IMR-90 (cell line): Measurements from ENCODE around the gene POU2F1. TPM values are rescaled to one million over a fixed set of nuclear protein-coding genes. Genes with fewer than 3 reads are reported as not detected.

Experiments used
- ATAC-seq: fragments of 200-7000 bp; cut with Tn5 transposase; 2 replicates; pipeline ENCODE4 v1.9.1; 2020; ENCODE audit warnings: low read depth, mild to moderate bottlenecking, moderate library complexity
- BruUV-seq: library from RNA; stranded (reverse); fragments of 400-500 nt; replicated peaks from 2 replicates; lab custom pipeline; 2021; lab: Mats Ljungman, UMichigan
- CTCF ChIA-PET: fragments of 300-600 bp; formaldehyde crosslinking; extraction: SDS; loops from one replicate; lab custom pipeline; 2021; ENCODE audit warnings: antibody characterized with exemption; lab: Yijun Ruan, JAX
- POLR2A ChIA-PET: fragments of 300-600 bp; sonication (Branson Sonifier 250); formaldehyde crosslinking; loops from one replicate; lab custom pipeline; 2022; ENCODE audit warnings: antibody characterized with exemption; ENCODE audit not compliant: unreplicated experiment; lab: Charles Lee
- DNase-seq: peaks from one replicate; pipeline ENCODE4 v3.0.0; 2013
- H2AFZ ChIP-seq: replicated peaks from 2 replicates; pipeline ENCODE3; 2013; ENCODE audit warnings: low read length, mild to moderate bottlenecking; ENCODE audit not compliant: poor library complexity
- H2AK5ac ChIP-seq: 2 replicates; pipeline ENCODE4 v1.6.1; 2013; ENCODE audit warnings: low read depth, low read length, inconsistent platforms
- H2AK9ac ChIP-seq: replicated peaks from 2 replicates; pipeline ENCODE3; 2013; ENCODE audit warnings: mild to moderate bottlenecking, low read depth, low read length, moderate library complexity; ENCODE audit not compliant: poor library complexity
- H2BK120ac ChIP-seq: 2 replicates; pipeline ENCODE4 v1.6.1; 2013; ENCODE audit warnings: low read depth, low read length, inconsistent platforms
- H2BK15ac ChIP-seq: 3 replicates; pipeline ENCODE4 v1.6.1; 2013; ENCODE audit warnings: low read depth, low read length, inconsistent platforms
- H2BK20ac ChIP-seq: 2 replicates; pipeline ENCODE4 v1.6.1; 2013; ENCODE audit warnings: low read depth, mild to moderate bottlenecking, inconsistent platforms, low read length, moderate library complexity
- H2BK5ac ChIP-seq: 2 replicates; pipeline ENCODE4 v1.6.1; 2013; ENCODE audit warnings: mild to moderate bottlenecking, low read depth, low read length, inconsistent platforms; ENCODE audit not compliant: poor library complexity, severe bottlenecking
- H3K14ac ChIP-seq: replicated peaks from 2 replicates; pipeline ENCODE4 v1.6.1; 2013; ENCODE audit warnings: low read depth, low read length, inconsistent platforms
- H3K18ac ChIP-seq: 2 replicates; pipeline ENCODE4 v1.6.1; 2013; ENCODE audit warnings: low read depth, low read length, control low read depth
- H3K23ac ChIP-seq: 2 replicates; pipeline ENCODE4 v1.6.1; 2013; ENCODE audit warnings: low read depth, low read length, inconsistent platforms
- H3K27ac ChIP-seq: 2 replicates; pipeline ENCODE4 v1.5.1; 2013; ENCODE audit warnings: mild to moderate bottlenecking, control low read depth, low read length; ENCODE audit not compliant: insufficient read depth
- H3K27me3 ChIP-seq: 2 replicates; pipeline ENCODE4 v1.6.1; 2013; ENCODE audit warnings: low read length; ENCODE audit not compliant: control insufficient read depth, insufficient read depth
- H3K36me3 ChIP-seq: 2 replicates; pipeline ENCODE4 v1.6.1; 2013; ENCODE audit warnings: low read length, mixed read lengths; ENCODE audit not compliant: control insufficient read depth, insufficient read depth
- H3K4ac ChIP-seq: 2 replicates; pipeline ENCODE4 v1.6.1; 2013; ENCODE audit warnings: low read depth, low read length, inconsistent platforms
- H3K4me1 ChIP-seq: 2 replicates; pipeline ENCODE4 v1.6.1; 2013; ENCODE audit warnings: low read length, mixed read lengths; ENCODE audit not compliant: control insufficient read depth, insufficient read depth
- H3K4me2 ChIP-seq: 2 replicates; pipeline ENCODE4 v1.6.1; 2013; ENCODE audit warnings: low read depth, mild to moderate bottlenecking, control low read depth, low read length, moderate library complexity
- H3K4me3 ChIP-seq: 2 replicates; pipeline ENCODE4 v1.5.1; 2013; ENCODE audit warnings: low read depth, mild to moderate bottlenecking, control low read depth, low read length, moderate library complexity; ENCODE audit not compliant: insufficient read depth
- H3K56ac ChIP-seq: 2 replicates; pipeline ENCODE4 v1.6.1; 2013; ENCODE audit warnings: low read length, inconsistent platforms; ENCODE audit not compliant: insufficient read depth; ENCODE audit errors: extremely low read depth
- H3K79me1 ChIP-seq, 2 experiments: 2 replicates each; pipeline ENCODE4 v1.6.1; 2013; ENCODE audit warnings: low read length in 2 of 2, inconsistent platforms in 1 of 2, low read depth in 1 of 2
- H3K9ac ChIP-seq: 2 replicates; pipeline ENCODE4 v1.6.1; 2013; ENCODE audit warnings: low read depth, low read length, control low read depth
- H3K9me1 ChIP-seq: 2 replicates; pipeline ENCODE4 v1.6.1; 2013; ENCODE audit warnings: low read length, inconsistent platforms; ENCODE audit not compliant: insufficient read depth
- H3K9me3 ChIP-seq: 2 replicates; pipeline ENCODE4 v1.6.1; 2013; ENCODE audit warnings: low read length; ENCODE audit not compliant: control insufficient read depth, insufficient read depth
- H4K20me1 ChIP-seq: 2 replicates; pipeline ENCODE4 v1.6.1; 2013; ENCODE audit warnings: low read length, inconsistent platforms; ENCODE audit not compliant: insufficient read depth
- H4K5ac ChIP-seq: 2 replicates; pipeline ENCODE4 v1.6.1; 2013; ENCODE audit warnings: mild to moderate bottlenecking, low read depth, low read length, control low read depth
- H4K8ac ChIP-seq, 2 experiments: 2 replicates each; pipeline ENCODE4 v1.6.1; 2013; ENCODE audit warnings: low read depth in 2 of 2, low read length in 2 of 2, control low read depth in 1 of 2, inconsistent platforms in 1 of 2
- H4K91ac ChIP-seq: 2 replicates; pipeline ENCODE4 v1.6.1; 2013; ENCODE audit warnings: low read depth, low read length, inconsistent platforms; ENCODE audit not compliant: insufficient read depth
- BHLHE40 ChIP-seq: fragments of 150-350 bp; IDR thresholded peaks from 2 replicates; pipeline ENCODE4 v1.6.1; 2016; ENCODE audit warnings: mild to moderate bottlenecking, low read depth, low read length
- CEBPB ChIP-seq: IDR thresholded peaks from 2 replicates; pipeline ENCODE4 v1.6.1; 2012; ENCODE audit warnings: low read depth, low read length, improper control_type of control experiment
- CHD1 ChIP-seq: IDR thresholded peaks from 2 replicates; pipeline ENCODE4 v1.6.1; 2012; ENCODE audit warnings: low read depth, low read length, improper control_type of control experiment
- FOS ChIP-seq: fragments of 150-350 bp; IDR thresholded peaks from 2 replicates; pipeline ENCODE4 v1.6.1; 2016; ENCODE audit warnings: low read depth, low read length
- MAFK ChIP-seq: IDR thresholded peaks from 2 replicates; pipeline ENCODE4 v1.6.1; 2012; ENCODE audit warnings: low read depth, low read length, improper control_type of control experiment
- MAZ ChIP-seq: IDR thresholded peaks from 2 replicates; pipeline ENCODE4 v1.6.1; 2012; ENCODE audit warnings: low read depth, mild to moderate bottlenecking, low read length, improper control_type of control experiment, moderate library complexity, borderline replicate concordance
- MXI1 ChIP-seq: IDR thresholded peaks from 2 replicates; pipeline ENCODE4 v1.6.1; 2012; ENCODE audit warnings: low read depth, mild to moderate bottlenecking, low read length, moderate library complexity, borderline replicate concordance
- NFE2L2 ChIP-seq: fragments of 150-350 bp; IDR thresholded peaks from 2 replicates; pipeline ENCODE4 v1.6.1; 2016; ENCODE audit warnings: low read depth, mild to moderate bottlenecking, low read length
- POLR2A ChIP-seq: IDR thresholded peaks from 2 replicates; pipeline ENCODE4 v1.6.1; 2012; ENCODE audit warnings: mild to moderate bottlenecking, low read depth, low read length
- RAD21 ChIP-seq: IDR thresholded peaks from 2 replicates; pipeline ENCODE4 v1.6.1; 2012; ENCODE audit warnings: low read length, improper control_type of control experiment
- RCOR1 ChIP-seq: IDR thresholded peaks from 2 replicates; pipeline ENCODE4 v1.6.1; 2012; ENCODE audit warnings: mild to moderate bottlenecking, low read length, improper control_type of control experiment; ENCODE audit not compliant: insufficient replicate concordance
- RFX5 ChIP-seq: IDR thresholded peaks from 2 replicates; pipeline ENCODE4 v1.8.0; 2012; ENCODE audit warnings: low read depth, mild to moderate bottlenecking, low read length, moderate library complexity
- SMC3 ChIP-seq: fragments of 150-350 bp; IDR thresholded peaks from 2 replicates; pipeline ENCODE4 v1.6.1; 2016; ENCODE audit warnings: low read depth, mild to moderate bottlenecking, antibody characterized with exemption, low read length, moderate library complexity
- WGBS, 2 experiments: methylation state at CpG; one replicate each; pipeline versions ENCODE4 v1.1.5 to v1.1.7; 2013; ENCODE audit warnings: missing lambda C conversion rate in 2 of 2; ENCODE audit not compliant: insufficient read length in 1 of 2; ENCODE audit errors: extremely low coverage in 2 of 2; 5-methylcytosine and 5-hydroxymethylcytosine counted together
- dilution Hi-C: fragments of 300-500 bp; cut with HindIII; formaldehyde crosslinking; loops from one replicate; pipeline ENCODE4 v1.14.3; 2018; ENCODE audit warnings: low sequenced_read_pairs; ENCODE audit not compliant: unreplicated experiment
- in situ Hi-C: fragments of 300-500 bp; cut with MboI; formaldehyde crosslinking; loops from 3 replicates; pipeline ENCODE4 v1.14.3; 2019; ENCODE audit warnings: low sequenced_read_pairs, inconsistent platforms, mixed read lengths
- intact Hi-C: fragments of 100-400 bp; cut with micrococcal nuclease; formaldehyde crosslinking; loops from 2 replicates; pipeline ENCODE4 v1.10.0; 2022
- polyA plus RNA-seq, 3 experiments: library from polyadenylated mRNA; depleted of rRNA; stranded (reverse); fragments of >200 nt; gene quantifications; 2 replicates each; pipeline ENCODE4 v1.2.3, GENCODE V29; 2012; ENCODE audit warnings: low replicate concordance in 1 of 3
- total RNA-seq: library from RNA; depleted of rRNA; stranded (reverse); fragments of >200 nt; gene quantifications from 2 replicates; pipeline ENCODE4 v1.2.3, GENCODE V29; 2012
- TF ChIP-seq, protein P1 (sequence below): fragments of 150-350 bp; IDR thresholded peaks from 2 replicates; pipeline ENCODE4 v1.6.1; 2016; ENCODE audit warnings: low read depth, mild to moderate bottlenecking, low read length, moderate library complexity, borderline replicate concordance
- TF ChIP-seq, protein P2 (sequence below): conservative IDR thresholded peaks from 2 replicates; pipeline ENCODE4 v1.5.1; 2012; ENCODE audit warnings: mild to moderate bottlenecking, low read depth, low read length, improper control_type of control experiment
- TF ChIP-seq, protein P3 (sequence below): fragments of 150-350 bp; IDR thresholded peaks from 2 replicates; pipeline ENCODE4 v1.6.1; 2017; ENCODE audit warnings: mild to moderate bottlenecking, antibody characterized with exemption, low read length, low read depth

The POU2F1 gene
- total and polyA plus RNA-seq, 2 of the 4 experiments (the other 2 are of a cell fraction) = 1.2 to 3.4 TPM

DNA sequence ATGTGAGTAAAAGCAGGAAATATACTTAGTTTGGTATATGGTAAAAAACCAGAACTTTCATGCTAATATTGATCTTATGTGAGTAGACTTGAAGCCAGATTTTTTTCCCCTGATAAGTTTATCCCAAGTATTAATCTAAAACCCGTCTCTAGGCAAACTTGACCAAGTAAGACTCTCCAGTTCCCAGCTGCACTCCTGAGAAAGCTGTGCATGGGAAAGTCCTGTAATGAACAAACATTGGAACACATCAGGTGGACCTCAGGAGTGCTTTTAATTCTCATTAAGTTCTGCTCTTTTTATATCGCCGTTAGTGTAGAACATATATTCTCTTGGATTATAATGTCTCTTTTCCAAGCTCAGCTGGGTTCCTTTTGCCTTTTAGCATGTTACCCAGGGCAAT lies 192.6 kb downstream of the POU2F1 start:
- Histone ChIP-seq H2BK15ac (no peak overlapping the region), H3K18ac (no peak overlapping the region), H3K79me1 (no peaks in the 10 kb centered on the region), H3K23ac (no peak overlapping the region), H2BK120ac (no peak overlapping the region), H3K4me1 (no peaks in the 10 kb centered on the region), H3K4me3 (no peak overlapping the region), H3K4ac (no peak overlapping the region), H3K14ac (no peak overlapping the region), H4K20me1 (no peaks in the 10 kb centered on the region), H3K9me3 (no peaks in the 10 kb centered on the region), H4K91ac (no peak overlapping the region), H2AK9ac (no peak overlapping the region), H4K8ac (no peak overlapping the region), H3K9ac (no peak overlapping the region), H3K27ac (no peak overlapping the region), H3K27me3 (no peaks in the 10 kb centered on the region), H3K36me3 (peaks cover 13% of the 10 kb centered on the region), H4K5ac (no peak overlapping the region), H3K9me1 (no peaks in the 10 kb centered on the region), H2AK5ac (no peak overlapping the region), H2BK20ac (no peak overlapping the region), H2BK5ac (no peak overlapping the region), H3K4me2 (no peak overlapping the region), H2AFZ (no peak overlapping the region), H3K56ac (no peak overlapping the region)
- 100% methylated on average over 1 of the region's 3 CpGs; no CpG with 5 or more reads in 1 of the 2 experiments for WGBS, 2 experiments
- ChIA-PET CTCF (no interaction called here), POLR2A (no interaction called here)
- dilution Hi-C loops (no loop called here), intact Hi-C loops (no loop called here), in situ Hi-C loops (no loop called here)
- no peak for TF ChIP-seq CHD1
- TF ChIP-seq POLR2A = no peak
- TF ChIP-seq, protein P1, sequence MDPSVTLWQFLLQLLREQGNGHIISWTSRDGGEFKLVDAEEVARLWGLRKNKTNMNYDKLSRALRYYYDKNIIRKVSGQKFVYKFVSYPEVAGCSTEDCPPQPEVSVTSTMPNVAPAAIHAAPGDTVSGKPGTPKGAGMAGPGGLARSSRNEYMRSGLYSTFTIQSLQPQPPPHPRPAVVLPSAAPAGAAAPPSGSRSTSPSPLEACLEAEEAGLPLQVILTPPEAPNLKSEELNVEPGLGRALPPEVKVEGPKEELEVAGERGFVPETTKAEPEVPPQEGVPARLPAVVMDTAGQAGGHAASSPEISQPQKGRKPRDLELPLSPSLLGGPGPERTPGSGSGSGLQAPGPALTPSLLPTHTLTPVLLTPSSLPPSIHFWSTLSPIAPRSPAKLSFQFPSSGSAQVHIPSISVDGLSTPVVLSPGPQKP = no peak
- TF ChIP-seq, protein P2, sequence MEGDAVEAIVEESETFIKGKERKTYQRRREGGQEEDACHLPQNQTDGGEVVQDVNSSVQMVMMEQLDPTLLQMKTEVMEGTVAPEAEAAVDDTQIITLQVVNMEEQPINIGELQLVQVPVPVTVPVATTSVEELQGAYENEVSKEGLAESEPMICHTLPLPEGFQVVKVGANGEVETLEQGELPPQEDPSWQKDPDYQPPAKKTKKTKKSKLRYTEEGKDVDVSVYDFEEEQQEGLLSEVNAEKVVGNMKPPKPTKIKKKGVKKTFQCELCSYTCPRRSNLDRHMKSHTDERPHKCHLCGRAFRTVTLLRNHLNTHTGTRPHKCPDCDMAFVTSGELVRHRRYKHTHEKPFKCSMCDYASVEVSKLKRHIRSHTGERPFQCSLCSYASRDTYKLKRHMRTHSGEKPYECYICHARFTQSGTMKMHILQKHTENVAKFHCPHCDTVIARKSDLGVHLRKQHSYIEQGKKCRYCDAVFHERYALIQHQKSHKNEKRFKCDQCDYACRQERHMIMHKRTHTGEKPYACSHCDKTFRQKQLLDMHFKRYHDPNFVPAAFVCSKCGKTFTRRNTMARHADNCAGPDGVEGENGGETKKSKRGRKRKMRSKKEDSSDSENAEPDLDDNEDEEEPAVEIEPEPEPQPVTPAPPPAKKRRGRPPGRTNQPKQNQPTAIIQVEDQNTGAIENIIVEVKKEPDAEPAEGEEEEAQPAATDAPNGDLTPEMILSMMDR = no peak
- no peak for TF ChIP-seq MAFK
- no peak for TF ChIP-seq RAD21
- no peak for TF ChIP-seq NFE2L2
- no peak for TF ChIP-seq RFX5
- TF ChIP-seq BHLHE40 = no peak
- TF ChIP-seq, protein P3, sequence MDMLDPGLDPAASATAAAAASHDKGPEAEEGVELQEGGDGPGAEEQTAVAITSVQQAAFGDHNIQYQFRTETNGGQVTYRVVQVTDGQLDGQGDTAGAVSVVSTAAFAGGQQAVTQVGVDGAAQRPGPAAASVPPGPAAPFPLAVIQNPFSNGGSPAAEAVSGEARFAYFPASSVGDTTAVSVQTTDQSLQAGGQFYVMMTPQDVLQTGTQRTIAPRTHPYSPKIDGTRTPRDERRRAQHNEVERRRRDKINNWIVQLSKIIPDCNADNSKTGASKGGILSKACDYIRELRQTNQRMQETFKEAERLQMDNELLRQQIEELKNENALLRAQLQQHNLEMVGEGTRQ = no peak
- TF ChIP-seq RCOR1 = no peak
- TF ChIP-seq MXI1 = no peak
- no peak for TF ChIP-seq CEBPB
- TF ChIP-seq MAZ = no peak
- no peak for TF ChIP-seq FOS
- TF ChIP-seq SMC3 = no peak
- no TSS peak for BruUV-seq
- no peak for ATAC-seq
- no peak for DNase-seq
